GM18499 (cell line): ENCODE results near the gene MEA1.
"Not testable (repeated sequence)": the region's sequence is repeated elsewhere in the genome, so short reads cannot be mapped to it uniquely, and the experiment has no call there.

ENCODE experiments used
- ATAC-seq: cut with Tn5 transposase; IDR thresholded peaks from one replicate; pipeline ENCODE4 v1.9.1; 2021; ENCODE audit warnings: moderate number of reproducible peaks; ENCODE audit not compliant: insufficient read depth, unreplicated experiment

The MEA1 gene

GRCh38 chr6:43013097-43013842 lies 476 bp downstream of the MEA1 start:
- no peak for ATAC-seq

GRCh38 chr6:43012364-43012763 lies 1.4 kb downstream of the MEA1 start:
- ATAC-seq, result no peak

GRCh38 chr6:43011207-43011606 lies 2.5 kb downstream of the MEA1 start:
- no peak for ATAC-seq

- no peak for ATAC-seq
Observed at GRCh38 chr6:43009124-43009523, 4.6 kb downstream of the MEA1 start.

- no peak for ATAC-seq
Observed at GRCh38 chr6:43007126-43007525, 6.6 kb downstream of the MEA1 start.

- no peak for ATAC-seq
Observed at GRCh38 chr6:43006251-43006650, 7.5 kb downstream of the MEA1 start.

GRCh38 chr6:43005844-43006243 lies 7.9 kb downstream of the MEA1 start:
- ATAC-seq, result no peak

- no peak for ATAC-seq
Observed at GRCh38 chr6:43001843-43002242, 11.9 kb downstream of the MEA1 start.

- not testable (repeated sequence) for ATAC-seq
Observed at GRCh38 chr6:42998205-42998604, 15.5 kb downstream of the MEA1 start.

GRCh38 chr6:42996513-42996912 lies 17.2 kb downstream of the MEA1 start:
- ATAC-seq, result no peak

GRCh38 chr6:42993445-42993844 lies 20.3 kb downstream of the MEA1 start:
- no peak for ATAC-seq

- ATAC-seq, result no peak
Observed at GRCh38 chr6:42989923-42990322, 23.8 kb downstream of the MEA1 start.

- ATAC-seq, result no peak
Observed at GRCh38 chr6:42988486-42989020, 25.2 kb downstream of the MEA1 start.

GRCh38 chr6:42987533-42988451 lies 26.0 kb downstream of the MEA1 start:
- no peak for ATAC-seq

GRCh38 chr6:42984924-42985475 lies 28.7 kb downstream of the MEA1 start:
- ATAC-seq, result no peak

GRCh38 chr6:42984001-42984923 lies 29.5 kb downstream of the MEA1 start, which contains the start of gene PPP2R5D:
Gene PPP2R5D (plus strand): TSS chr6:42984570. CDS start chr6:42984678, 108 bp downstream.
- peak; percentile 89 for ATAC-seq

- no peak for ATAC-seq
Observed at GRCh38 chr6:42981836-42982235, 31.9 kb downstream of the MEA1 start.

- ATAC-seq, result no peak
Observed at GRCh38 chr6:42979523-42980177, 34.1 kb downstream of the MEA1 start.

GRCh38 chr6:42978839-42979522 lies 34.8 kb downstream of the MEA1 start, which contains the start of gene PEX6:
Gene PEX6 (minus strand): TSS chr6:42979181. CDS start chr6:42979150, 31 bp downstream.
- no peak for ATAC-seq
